Tibial nerve (tissue), 4 donors: ENCODE results near the gene NSD2. TPM values are rescaled to one million over a fixed set of nuclear protein-coding genes. Genes with fewer than 3 reads are reported as not detected.

Experiments
- DNase-seq, 2 donors: peaks; one replicate each; pipeline ENCODE4 v3.0.0-alpha.2; 2019; ENCODE audit warnings: low spot score in 2 of 2
- H3K27ac ChIP-seq, 4 donors: fragments of 200-600 bp; sonication (generic) in 3 of 4; one replicate each; pipeline ENCODE4 v1.5.1; 2017 to 2019; ENCODE audit warnings: mild to moderate bottlenecking in 1 of 4
- H3K27me3 ChIP-seq, 2 donors: fragments of 200-600 bp; sonication (generic) in 1 of 2; one replicate each; pipeline versions ENCODE4 v1.5.1 to v1.6.0; 2017 to 2019
- H3K36me3 ChIP-seq, 3 donors: fragments of 200-600 bp; sonication (generic); one replicate each; pipeline ENCODE4 v1.5.1; 2018 to 2019
- H3K4me1 ChIP-seq, 4 donors: fragments of 200-600 bp; sonication (generic) in 3 of 4; one replicate each; pipeline ENCODE4 v1.5.1; 2017 to 2019
- H3K4me3 ChIP-seq, 4 donors: fragments of 200-600 bp; sonication (generic) in 3 of 4; one replicate each; pipeline ENCODE4 v1.5.1; 2017 to 2019; ENCODE audit warnings: mild to moderate bottlenecking in 1 of 4, moderate library complexity in 1 of 4
- H3K9me3 ChIP-seq, 4 donors: fragments of 200-600 bp; sonication (generic) in 3 of 4; one replicate each; pipeline ENCODE4 v1.5.1; 2017 to 2019
- EP300 ChIP-seq, 2 donors: sonication (generic); formaldehyde crosslinking; IDR thresholded peaks; one replicate each; pipeline ENCODE4 v1.6.1; 2017; ENCODE audit warnings: antibody characterized with exemption in 2 of 2, mild to moderate bottlenecking in 1 of 2
- POLR2A ChIP-seq, 2 donors: fragments of 450-650 bp; IDR thresholded peaks; one replicate each; pipeline ENCODE4 v1.6.1; 2017; ENCODE audit warnings: antibody characterized with exemption in 2 of 2, mild to moderate bottlenecking in 2 of 2, moderate library complexity in 2 of 2
- WGBS, 2 donors: methylation state at CpG; one replicate each; pipeline ENCODE4 v1.1.5; 2018; 5-methylcytosine and 5-hydroxymethylcytosine counted together
- total RNA-seq, 4 donors: library from RNA; depleted of rRNA; stranded (reverse); fragments of >200 nt; gene quantifications; one replicate each; pipeline ENCODE4 v1.1.0, GENCODE V29; 2016
- TF ChIP-seq, protein P1 (sequence below), 5 experiments: fragments of 200-600 bp in 3 of 5; fragments of 450-650 bp in 2 of 5; sonication (generic) in 3 of 5; IDR thresholded peaks; one replicate each; pipeline ENCODE4 v1.5.1; 2016 to 2019; ENCODE audit warnings: antibody characterized with exemption in 5 of 5, mild to moderate bottlenecking in 3 of 5, moderate library complexity in 2 of 5

NSD2 gene
- total RNA-seq, 4 donors from 2014 or later = 27.2 to 45.6 (median 32.2) TPM

DNA sequence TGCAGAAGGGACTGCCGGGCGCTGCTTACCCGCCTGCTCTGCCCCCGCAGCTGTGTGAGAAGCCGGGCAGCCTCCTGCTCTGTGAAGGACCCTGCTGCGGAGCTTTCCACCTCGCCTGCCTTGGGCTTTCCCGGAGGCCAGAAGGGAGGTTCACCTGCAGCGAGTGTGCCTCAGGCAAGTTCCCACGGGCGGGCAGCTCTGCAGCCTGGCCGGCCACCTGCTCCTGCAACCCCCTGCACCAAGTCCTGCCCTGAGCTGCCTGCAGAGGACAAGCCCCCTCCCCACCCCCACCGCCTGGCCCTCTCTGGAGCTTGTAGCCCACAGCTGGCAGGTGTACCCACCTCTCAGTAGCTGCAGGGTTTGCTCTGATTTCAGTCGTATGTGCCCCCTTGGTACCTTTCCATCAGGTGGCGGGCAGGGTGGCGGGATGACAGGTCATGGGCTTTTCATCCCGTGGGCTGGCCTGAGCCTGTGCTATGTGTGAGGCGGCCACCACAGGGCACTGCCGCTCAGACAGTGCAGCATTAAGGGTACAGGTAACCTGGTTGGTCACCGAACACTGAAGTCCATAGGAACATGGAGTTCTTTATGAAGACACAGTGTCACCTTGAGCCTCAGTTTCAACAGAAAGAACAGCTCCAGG lies 81.0 kb downstream of the NSD2 start:
- peaks cover 0 to 11% (median 0%) of the 10 kb centered on the region in 4 donors for H3K4me1 ChIP-seq
- H3K27ac ChIP-seq = no peak overlapping the region
- no peak overlapping the region for H3K4me3 ChIP-seq
- 92 to 94% methylated on average over 11 to 20 of the region's 20 CpGs for WGBS, 2 donors
- no peaks in the 10 kb centered on the region for H3K9me3 ChIP-seq
- no peak for TF ChIP-seq POLR2A (IDR thresholded peaks at IDR 0.05)
- TF ChIP-seq, protein P1, sequence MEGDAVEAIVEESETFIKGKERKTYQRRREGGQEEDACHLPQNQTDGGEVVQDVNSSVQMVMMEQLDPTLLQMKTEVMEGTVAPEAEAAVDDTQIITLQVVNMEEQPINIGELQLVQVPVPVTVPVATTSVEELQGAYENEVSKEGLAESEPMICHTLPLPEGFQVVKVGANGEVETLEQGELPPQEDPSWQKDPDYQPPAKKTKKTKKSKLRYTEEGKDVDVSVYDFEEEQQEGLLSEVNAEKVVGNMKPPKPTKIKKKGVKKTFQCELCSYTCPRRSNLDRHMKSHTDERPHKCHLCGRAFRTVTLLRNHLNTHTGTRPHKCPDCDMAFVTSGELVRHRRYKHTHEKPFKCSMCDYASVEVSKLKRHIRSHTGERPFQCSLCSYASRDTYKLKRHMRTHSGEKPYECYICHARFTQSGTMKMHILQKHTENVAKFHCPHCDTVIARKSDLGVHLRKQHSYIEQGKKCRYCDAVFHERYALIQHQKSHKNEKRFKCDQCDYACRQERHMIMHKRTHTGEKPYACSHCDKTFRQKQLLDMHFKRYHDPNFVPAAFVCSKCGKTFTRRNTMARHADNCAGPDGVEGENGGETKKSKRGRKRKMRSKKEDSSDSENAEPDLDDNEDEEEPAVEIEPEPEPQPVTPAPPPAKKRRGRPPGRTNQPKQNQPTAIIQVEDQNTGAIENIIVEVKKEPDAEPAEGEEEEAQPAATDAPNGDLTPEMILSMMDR (IDR thresholded peaks at IDR 0.05) = no peak
- TF ChIP-seq EP300 (IDR thresholded peaks at IDR 0.05) = no peak
- no peak for DNase-seq
- no peaks in the 10 kb centered on the region for H3K27me3 ChIP-seq
- peaks cover 0 to 64% (median 12%) of the 10 kb centered on the region in 3 donors for H3K36me3 ChIP-seq

DNA sequence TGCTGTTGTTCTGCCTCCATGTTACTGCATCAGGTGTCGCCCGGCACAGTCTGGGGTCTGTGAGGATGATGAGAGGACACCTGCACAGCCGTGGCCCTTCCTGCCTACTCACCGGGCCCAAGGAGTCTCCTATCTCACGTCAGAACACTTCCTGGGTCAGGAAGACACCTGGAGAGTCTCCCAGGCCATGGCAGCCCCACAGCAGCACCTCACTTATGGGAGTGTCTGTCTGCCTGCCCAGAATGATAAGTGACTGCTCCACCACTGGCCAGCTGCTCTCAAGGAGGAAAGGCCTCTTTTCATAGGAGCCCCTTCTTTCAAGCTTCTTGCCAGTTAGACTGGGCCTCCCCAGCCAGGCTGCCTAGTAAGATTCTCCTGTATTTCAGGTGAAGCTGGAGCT lies 81.5 kb downstream of the NSD2 start:
- DNase-seq = no peak
- no peak overlapping the region for H3K4me3 ChIP-seq
- 87 to 93% methylated on average over 3 to 5 of the region's 5 CpGs for WGBS, 2 donors
- H3K9me3 ChIP-seq = no peaks in the 10 kb centered on the region
- H3K27ac ChIP-seq = no peak overlapping the region
- no peaks in the 10 kb centered on the region for H3K27me3 ChIP-seq
- H3K36me3 ChIP-seq = peaks cover 0 to 69% (median 12%) of the 10 kb centered on the region in 3 donors
- TF ChIP-seq EP300 (IDR thresholded peaks at IDR 0.05) (no peak), POLR2A (IDR thresholded peaks at IDR 0.05) (no peak)
- TF ChIP-seq, protein P1 (IDR thresholded peaks at IDR 0.05) = no peak
- peaks cover 0 to 11% (median 0%) of the 10 kb centered on the region in 4 donors for H3K4me1 ChIP-seq

DNA sequence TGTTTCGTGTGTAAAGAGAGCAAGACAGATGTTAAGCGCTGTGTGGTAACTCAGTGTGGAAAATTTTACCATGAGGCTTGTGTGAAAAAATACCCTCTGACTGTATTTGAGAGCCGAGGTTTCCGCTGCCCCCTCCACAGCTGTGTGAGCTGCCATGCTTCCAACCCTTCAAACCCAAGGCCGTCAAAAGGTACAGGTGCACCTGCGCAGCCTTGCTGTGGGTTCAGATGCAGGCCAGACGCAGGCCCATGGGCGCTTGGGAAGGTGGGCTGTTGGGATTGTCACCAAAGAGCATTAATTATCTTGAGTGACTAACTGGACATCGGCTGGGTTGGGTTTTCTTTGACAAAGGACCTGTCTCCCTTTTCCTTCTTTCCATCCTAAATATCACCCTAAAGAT lies 82.1 kb downstream of the NSD2 start:
- no peak overlapping the region for H3K4me3 ChIP-seq
- no peaks in the 10 kb centered on the region for H3K9me3 ChIP-seq
- no peaks in the 10 kb centered on the region for H3K27me3 ChIP-seq
- TF ChIP-seq, protein P1 (IDR thresholded peaks at IDR 0.05) = no peak
- TF ChIP-seq POLR2A (IDR thresholded peaks at IDR 0.05) (no peak), EP300 (IDR thresholded peaks at IDR 0.05) (no peak)
- no peak overlapping the region for H3K27ac ChIP-seq
- no peak for DNase-seq
- H3K36me3 ChIP-seq = peaks cover 0 to 75% (median 12%) of the 10 kb centered on the region in 3 donors
- 94 to 97% methylated on average over 9 of the region's 9 CpGs for WGBS, 2 donors
- H3K4me1 ChIP-seq = peaks cover 0 to 11% (median 0%) of the 10 kb centered on the region in 4 donors

- Histone ChIP-seq H3K4me3 (no peak overlapping the region), H3K27ac (no peak overlapping the region), H3K27me3 (no peaks in the 10 kb centered on the region), H3K9me3 (no peaks in the 10 kb centered on the region), H3K36me3 (peaks cover 0 to 98% (median 23%) of the 10 kb centered on the region in 3 donors), H3K4me1 (no peaks in the 10 kb centered on the region)
- TF ChIP-seq EP300 (IDR thresholded peaks at IDR 0.05) (no peak), POLR2A (IDR thresholded peaks at IDR 0.05) (no peak)
- TF ChIP-seq, protein P1 (IDR thresholded peaks at IDR 0.05) = no peak
- DNase-seq = no peak
- WGBS, 2 donors = 86 to 89% methylated on average over 12 of the region's 12 CpGs
These were observed 85.4 kb downstream of the NSD2 start for GRCh38 chr4:1956631-1957030.

DNA sequence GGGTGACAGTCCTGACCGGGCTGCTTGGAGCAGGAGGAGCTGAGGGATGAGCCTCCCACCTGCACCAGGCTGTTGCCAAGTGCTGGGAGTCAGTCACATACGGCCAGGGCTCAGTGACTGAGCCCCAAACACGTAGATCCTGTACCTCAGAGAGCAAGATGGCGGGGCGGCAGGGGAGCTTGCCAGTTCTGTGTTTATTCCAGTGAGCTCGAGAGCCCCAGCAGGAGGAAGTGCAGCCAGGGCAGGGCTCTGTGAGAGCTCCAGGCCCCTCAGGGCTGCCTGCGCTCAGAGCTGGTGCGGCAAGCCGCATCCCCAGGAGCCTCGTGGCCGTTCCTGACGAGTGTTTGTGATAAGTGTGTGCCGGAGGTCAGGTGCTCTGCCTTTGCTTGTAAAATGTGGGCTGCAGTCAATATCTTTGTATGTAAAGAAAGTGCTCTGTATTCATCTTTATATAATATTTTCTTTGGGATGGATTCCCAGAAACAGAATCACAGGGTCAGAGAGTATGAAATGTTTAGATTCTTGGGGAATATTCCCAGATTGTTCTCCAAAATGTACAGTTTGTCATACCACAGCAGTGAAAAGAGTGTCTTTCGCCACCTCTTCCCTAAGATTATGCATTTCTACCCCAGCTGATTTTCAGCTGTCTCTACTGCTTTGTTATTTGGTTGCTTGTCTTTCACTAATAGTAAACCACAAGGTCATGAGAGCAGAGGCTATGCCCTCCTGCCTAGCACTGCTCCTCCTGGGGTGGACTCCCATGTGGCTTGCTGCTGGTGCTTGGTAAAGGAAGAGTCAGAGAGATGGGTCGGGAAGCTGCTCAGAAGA lies 87.3 kb downstream of the NSD2 start:
- no peak for DNase-seq
- H3K4me3 ChIP-seq = no peak overlapping the region
- H3K36me3 ChIP-seq = peaks cover 0 to 98% (median 29%) of the 10 kb centered on the region in 3 donors
- H3K9me3 ChIP-seq = no peaks in the 10 kb centered on the region
- H3K27ac ChIP-seq = no peak overlapping the region
- TF ChIP-seq, protein P1 (IDR thresholded peaks at IDR 0.05) = no peak
- TF ChIP-seq EP300 (IDR thresholded peaks at IDR 0.05) (no peak), POLR2A (IDR thresholded peaks at IDR 0.05) (no peak)
- H3K27me3 ChIP-seq = no peaks in the 10 kb centered on the region
- 83 to 85% methylated on average over 11 to 15 of the region's 15 CpGs for WGBS, 2 donors
- no peaks in the 10 kb centered on the region for H3K4me1 ChIP-seq
